GM12864 (cell line): ENCODE results near the gene MKKS.

ENCODE experiments used
- DNase-seq: peaks from one replicate; pipeline ENCODE4 v3.0.0-alpha.2; 2011; ENCODE audit warnings: low read depth
- H3K4me3 ChIP-seq: 2 replicates; pipeline ENCODE4 v1.5.1; 2011; ENCODE audit warnings: mild to moderate bottlenecking, low read depth, low read length, control low read depth
- TF ChIP-seq, protein P1 (sequence below): IDR thresholded peaks from 2 replicates; pipeline ENCODE4 v1.5.1; 2011; ENCODE audit warnings: low read depth, mild to moderate bottlenecking, moderate library complexity, low read length, control low read depth, inconsistent platforms; ENCODE audit errors: missing control alignments

MKKS gene

DNA sequence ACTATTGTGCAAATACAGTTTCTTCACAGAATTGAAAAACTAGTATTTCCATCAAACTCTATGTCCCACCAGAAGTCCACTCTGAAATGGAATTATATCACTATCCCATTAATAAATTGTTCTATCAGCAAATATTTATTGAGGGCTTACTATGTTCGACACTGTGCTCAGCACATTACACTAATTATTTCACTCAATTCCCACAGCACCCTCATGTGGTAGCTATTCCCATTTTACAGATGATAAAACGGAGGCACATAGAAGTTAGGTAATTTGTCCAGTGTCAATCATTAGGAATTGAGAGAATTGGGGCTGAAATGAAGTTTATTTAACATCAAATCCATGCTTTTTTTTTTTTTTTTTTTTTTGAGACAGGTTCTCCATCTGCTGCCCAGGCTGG lies 52.5 kb downstream of the MKKS start:
- TF ChIP-seq, protein P1, sequence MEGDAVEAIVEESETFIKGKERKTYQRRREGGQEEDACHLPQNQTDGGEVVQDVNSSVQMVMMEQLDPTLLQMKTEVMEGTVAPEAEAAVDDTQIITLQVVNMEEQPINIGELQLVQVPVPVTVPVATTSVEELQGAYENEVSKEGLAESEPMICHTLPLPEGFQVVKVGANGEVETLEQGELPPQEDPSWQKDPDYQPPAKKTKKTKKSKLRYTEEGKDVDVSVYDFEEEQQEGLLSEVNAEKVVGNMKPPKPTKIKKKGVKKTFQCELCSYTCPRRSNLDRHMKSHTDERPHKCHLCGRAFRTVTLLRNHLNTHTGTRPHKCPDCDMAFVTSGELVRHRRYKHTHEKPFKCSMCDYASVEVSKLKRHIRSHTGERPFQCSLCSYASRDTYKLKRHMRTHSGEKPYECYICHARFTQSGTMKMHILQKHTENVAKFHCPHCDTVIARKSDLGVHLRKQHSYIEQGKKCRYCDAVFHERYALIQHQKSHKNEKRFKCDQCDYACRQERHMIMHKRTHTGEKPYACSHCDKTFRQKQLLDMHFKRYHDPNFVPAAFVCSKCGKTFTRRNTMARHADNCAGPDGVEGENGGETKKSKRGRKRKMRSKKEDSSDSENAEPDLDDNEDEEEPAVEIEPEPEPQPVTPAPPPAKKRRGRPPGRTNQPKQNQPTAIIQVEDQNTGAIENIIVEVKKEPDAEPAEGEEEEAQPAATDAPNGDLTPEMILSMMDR = no peak
- DNase-seq = no peak
- no peak overlapping the region for H3K4me3 ChIP-seq

DNA sequence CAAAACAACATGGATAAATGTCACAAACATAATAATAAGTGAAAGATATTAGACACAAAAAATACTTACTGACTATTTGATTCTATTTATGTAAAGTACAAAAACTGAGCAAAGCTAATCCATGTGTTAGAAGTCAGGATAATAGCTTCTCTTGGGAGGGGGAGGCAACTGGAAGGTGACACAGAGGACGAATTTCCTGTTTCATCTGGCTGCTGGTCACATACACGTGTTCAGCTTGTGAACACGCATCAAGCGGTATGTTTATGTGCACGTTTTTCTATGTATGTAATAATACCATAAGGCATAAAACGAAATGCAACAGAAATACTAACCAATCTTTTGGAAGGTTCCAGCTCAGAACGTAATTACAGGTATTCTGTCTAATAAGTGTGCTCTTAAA lies 54.3 kb downstream of the MKKS start:
- H3K4me3 ChIP-seq = no peak overlapping the region
- TF ChIP-seq, protein P1 = no peak
- DNase-seq = no peak

DNA sequence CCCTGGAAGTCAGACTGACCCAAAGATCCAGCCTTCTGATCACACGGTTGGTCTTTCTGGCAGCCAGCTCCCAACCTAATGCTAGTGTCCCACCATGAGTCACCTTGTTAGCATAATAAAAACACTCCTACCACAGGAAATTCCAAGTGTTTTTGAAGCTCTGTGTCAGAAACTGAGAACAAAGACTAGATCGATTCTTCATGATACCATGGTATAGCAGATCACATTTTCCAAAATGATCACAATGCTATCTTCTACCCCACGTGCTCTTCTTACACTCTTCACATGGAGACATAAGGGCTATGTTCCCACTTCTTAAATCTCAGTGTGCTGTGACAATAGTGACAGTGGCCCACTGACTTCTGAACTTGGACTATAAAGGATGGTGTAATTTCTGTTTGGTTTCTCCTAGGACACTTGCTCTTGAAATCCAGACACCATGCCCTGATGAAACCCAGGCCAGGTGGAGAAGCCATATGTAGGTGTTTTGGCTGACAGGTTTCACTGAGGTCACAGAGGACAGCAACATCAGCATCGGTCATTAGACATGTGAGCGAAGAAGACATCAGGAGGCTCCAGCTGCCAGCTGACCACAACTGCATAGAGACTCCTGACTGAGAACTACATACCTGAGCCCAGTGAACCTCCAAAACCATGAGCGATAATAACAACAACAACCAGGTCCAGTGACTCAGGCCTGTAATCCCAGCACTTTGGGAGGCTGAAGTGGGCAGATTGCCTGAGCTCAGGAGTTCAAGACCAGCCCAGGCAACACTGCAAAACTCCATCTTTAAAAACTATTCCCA lies 57.5 kb downstream of the MKKS start:
- peak; percentile 2 for DNase-seq
- TF ChIP-seq, protein P1 = no peak
- no peak overlapping the region for H3K4me3 ChIP-seq

DNA sequence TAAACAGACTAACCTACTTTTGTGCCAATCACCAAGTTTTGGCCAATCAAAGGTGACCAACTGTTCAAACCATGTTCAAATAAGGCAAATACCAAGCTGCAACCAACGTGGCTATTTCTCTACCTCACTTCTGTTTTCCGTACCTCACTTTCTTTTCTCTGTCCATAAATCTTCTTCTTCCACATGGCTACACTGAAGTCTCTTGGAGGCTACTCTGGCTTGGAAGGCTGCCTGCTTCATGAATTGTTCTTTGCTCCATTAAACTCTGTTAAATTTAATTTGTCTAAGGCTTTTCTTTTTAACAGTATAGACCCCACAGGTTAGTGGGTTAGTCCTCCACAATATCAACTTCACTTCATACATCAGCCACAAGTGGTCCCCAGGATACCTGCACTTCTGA lies 58.8 kb downstream of the MKKS start:
- TF ChIP-seq, protein P1 = no peak
- no peak overlapping the region for H3K4me3 ChIP-seq
- no peak for DNase-seq

DNA sequence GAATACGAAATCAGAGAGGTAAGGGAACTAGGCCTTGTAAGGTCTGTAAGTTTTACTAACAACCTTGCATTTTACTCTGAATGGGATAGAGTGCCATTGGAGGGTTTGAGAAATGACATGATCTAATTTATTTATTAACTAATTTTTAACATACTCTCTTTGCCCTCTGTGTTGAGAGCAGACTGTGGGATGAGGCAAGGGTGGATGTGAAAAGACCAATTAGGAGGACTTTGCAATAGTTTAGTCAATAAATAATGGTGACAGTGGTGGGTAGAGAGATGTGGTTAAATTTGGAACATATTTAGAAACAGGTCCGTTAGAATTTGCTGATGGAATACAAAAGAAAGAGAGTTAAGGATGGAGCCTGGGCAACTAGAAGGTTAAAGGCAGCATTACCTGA lies 60.0 kb downstream of the MKKS start:
- no peak for DNase-seq
- TF ChIP-seq, protein P1 = no peak
- H3K4me3 ChIP-seq = no peak overlapping the region

DNA sequence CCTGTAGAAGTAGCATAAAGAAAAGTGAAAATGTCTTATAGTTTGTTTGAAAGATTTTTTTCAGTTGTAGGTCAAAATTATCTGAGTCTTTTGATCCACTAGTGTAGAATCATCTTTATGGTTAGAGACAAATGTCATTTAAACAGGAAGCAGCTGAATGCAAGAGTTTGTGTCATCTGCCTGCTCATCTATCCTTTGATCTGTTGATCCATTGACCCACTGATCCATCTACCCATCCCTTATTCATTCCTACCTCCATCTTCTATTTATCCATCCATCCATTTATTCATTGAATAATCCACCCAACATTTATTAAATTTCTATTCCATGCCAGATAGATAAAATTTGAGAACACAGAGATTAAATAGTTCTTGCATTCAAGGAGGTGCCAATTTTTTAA lies 62.6 kb downstream of the MKKS start:
- DNase-seq = no peak
- H3K4me3 ChIP-seq = no peak overlapping the region
- TF ChIP-seq, protein P1 = no peak
